WTC11 (cell line): ENCODE results near the gene RPS21. TPM values are rescaled to one million over a fixed set of nuclear protein-coding genes. Genes with fewer than 3 reads are reported as not detected.

Source experiments
- ATAC-seq: fragments of 200-7000 bp; cut with Tn5 transposase; 2 replicates; pipeline ENCODE4 v1.10.0; 2021; ENCODE audit warnings: mild to moderate bottlenecking, moderate library complexity
- CTCF ChIA-PET: fragments of 300-600 bp; sonication (Branson Sonifier 250); formaldehyde crosslinking; loops from one replicate; lab custom pipeline; 2021; ENCODE audit warnings: antibody characterized with exemption; lab: Charles Lee
- POLR2A ChIA-PET: fragments of 350-600 bp; sonication (Branson Sonifier 250); formaldehyde crosslinking; loops from one replicate; lab custom pipeline; 2021; ENCODE audit warnings: antibody characterized with exemption; lab: Charles Lee
- DNase-seq: peaks from one replicate; pipeline ENCODE4 v3.0.0; 2021; ENCODE audit warnings: low spot score
- H3K27ac Mint-ChIP-seq: 2 replicates; pipeline ENCODE4 v1.8.0; 2021; ENCODE audit warnings: mixed read lengths
- H3K27me3 Mint-ChIP-seq: 2 replicates; pipeline ENCODE4 v1.8.0; 2021; ENCODE audit warnings: low read depth, mild to moderate bottlenecking, moderate library complexity, mixed read lengths
- H3K36me3 Mint-ChIP-seq: 2 replicates; pipeline ENCODE4 v1.8.0; 2021; ENCODE audit warnings: mixed read lengths
- H3K4me1 Mint-ChIP-seq: 2 replicates; pipeline ENCODE4 v1.8.0; 2022; ENCODE audit warnings: mixed read lengths
- H3K4me3 Mint-ChIP-seq: 2 replicates; pipeline ENCODE4 v1.8.0; 2021; ENCODE audit warnings: mild to moderate bottlenecking, moderate library complexity, mixed read lengths
- H3K9me3 Mint-ChIP-seq: 2 replicates; pipeline ENCODE4 v1.8.0; 2021; ENCODE audit warnings: mixed read lengths
- ELF4 ChIP-seq: sonication (generic); formaldehyde crosslinking; IDR thresholded peaks from 2 replicates; pipeline ENCODE4 v1.8.1; 2022; ENCODE audit warnings: low read depth, mild to moderate bottlenecking, moderate library complexity, missing genetic modification reagents
- ERG ChIP-seq: fragments of 250-450 bp; sonication (Bioruptor Pico); IDR thresholded peaks from 2 replicates; pipeline ENCODE4 v1.8.0; 2021; ENCODE audit warnings: mild to moderate bottlenecking
- FOXP4 ChIP-seq: sonication (generic); formaldehyde crosslinking; IDR thresholded peaks from 2 replicates; pipeline ENCODE4 v1.8.0; 2022; ENCODE audit warnings: mild to moderate bottlenecking, missing genetic modification reagents
- GABPB1 ChIP-seq: sonication (generic); formaldehyde crosslinking; IDR thresholded peaks from 2 replicates; pipeline ENCODE4 v1.8.1; 2023; ENCODE audit warnings: mild to moderate bottlenecking, missing genetic modification reagents
- GTF2I ChIP-seq: fragments of 250-450 bp; sonication (Bioruptor Pico); conservative IDR thresholded peaks from 2 replicates; pipeline ENCODE4 v1.4.0; 2021; ENCODE audit warnings: mild to moderate bottlenecking
- MXD4 ChIP-seq: fragments of 250-450 bp; sonication (Bioruptor Pico); IDR thresholded peaks from 2 replicates; pipeline ENCODE4 v1.8.0; 2021; ENCODE audit warnings: mild to moderate bottlenecking, moderate library complexity, borderline replicate concordance
- PREB ChIP-seq: sonication (generic); formaldehyde crosslinking; IDR thresholded peaks from 2 replicates; pipeline ENCODE4 v1.8.1; 2022; ENCODE audit warnings: mild to moderate bottlenecking, missing genetic modification reagents, moderate library complexity, borderline replicate concordance
- PRRX2 ChIP-seq: fragments of 250-450 bp; sonication (Bioruptor Pico); IDR thresholded peaks from 2 replicates; pipeline ENCODE4 v1.8.0; 2021; ENCODE audit warnings: mild to moderate bottlenecking
- RELA ChIP-seq: sonication (generic); formaldehyde crosslinking; IDR thresholded peaks from 2 replicates; pipeline ENCODE4 v1.8.1; 2022; ENCODE audit warnings: missing genetic modification reagents, mild to moderate bottlenecking, borderline replicate concordance
- TEAD1 ChIP-seq: sonication (generic); formaldehyde crosslinking; IDR thresholded peaks from 2 replicates; pipeline ENCODE4 v1.8.0; 2022; ENCODE audit warnings: mild to moderate bottlenecking, missing genetic modification reagents
- TEAD4 ChIP-seq: sonication (generic); formaldehyde crosslinking; IDR thresholded peaks from 2 replicates; pipeline ENCODE4 v1.8.0; 2022; ENCODE audit warnings: mild to moderate bottlenecking, missing genetic modification reagents
- ZNF232 ChIP-seq: sonication (generic); formaldehyde crosslinking; IDR thresholded peaks from 2 replicates; pipeline ENCODE4 v1.8.0; 2022; ENCODE audit warnings: mild to moderate bottlenecking, missing genetic modification reagents
- ZNF263 ChIP-seq: sonication (generic); formaldehyde crosslinking; IDR thresholded peaks from 2 replicates; pipeline ENCODE4 v1.8.1; 2022; ENCODE audit warnings: low read depth, mild to moderate bottlenecking, moderate library complexity, missing genetic modification reagents
- ZNF281 ChIP-seq: sonication (generic); formaldehyde crosslinking; IDR thresholded peaks from 2 replicates; pipeline ENCODE4 v1.8.0; 2023; ENCODE audit warnings: mild to moderate bottlenecking, missing genetic modification reagents
- total RNA-seq: library from RNA; stranded (reverse); gene quantifications from 3 replicates; pipeline ENCODE4 v1.2.3, GENCODE V29; 2021

Gene RPS21
- total RNA-seq, 1 experiment from 2014 or later = 2,016 TPM

GRCh38 chr20:62367633-62368391 lies 19.1 kb upstream of the RPS21 start (continued):
- TF ChIP-seq ELF4 = 0 out of 2 replicates have a peak, but pooled peaks have one; percentile 36
- no peak for TF ChIP-seq TEAD4 (CRISPR knock-in tag)
- no peak for TF ChIP-seq MXD4 (CRISPR knock-in tag)
- TF ChIP-seq RELA (CRISPR knock-in tag) = no peak
- peak; percentile 87; the same call in 1 of the 2 replicates for TF ChIP-seq PREB (CRISPR knock-in tag)
- TF ChIP-seq FOXP4 (CRISPR knock-in tag) = no peak

- Mint-ChIP-seq H3K27me3 (no peaks in the 10 kb centered on the region; the same call in 1 of the 2 replicates), H3K9me3 (no peaks in the 10 kb centered on the region), H3K4me1 (peaks cover 35% of the 10 kb centered on the region), H3K27ac (peak overlapping the region; percentile 74; the same call in 1 of the 2 replicates), H3K36me3 (no peaks in the 10 kb centered on the region), H3K4me3 (peak overlapping the region; percentile 68)
- DNase-seq (peak; percentile 90), ATAC-seq (peak; percentile 24)
- TF ChIP-seq ZNF281 (CRISPR knock-in tag) (peak; percentile 65; the same call in 1 of the 2 replicates), GABPB1 (0 out of 2 replicates have a peak, but pooled peaks have one; percentile 7), GTF2I (CRISPR knock-in tag) (no peak), PRRX2 (CRISPR knock-in tag) (no peak), ZNF232 (CRISPR knock-in tag) (0 out of 2 replicates have a peak, but pooled peaks have one; percentile 20), TEAD1 (0 out of 2 replicates have a peak, but pooled peaks have one; percentile 15), ZNF263 (CRISPR knock-in tag) (no peak), ERG (CRISPR knock-in tag) (no peak)
- ChIA-PET POLR2A (interaction anchor here (0.8 to 4.8 kb wide), 10 partner anchors 8 to 558 kb away, joined by 3 to 29 read pairs (median 4); partner anchors contain the start of genes DIDO1 and RPS21), CTCF (interaction anchor here (0.8 to 9.1 kb wide), 29 partner anchors 10 to 1605 kb away, joined by 3 to 137 read pairs (median 4); partner anchors contain the start of genes ADRM1 and RPS21)
Measured at GRCh38 chr20:62368392-62368975, 18.4 kb upstream of the RPS21 start.
